H1 (cell line): ENCODE measurements around the gene FGF4. TPM values are rescaled to one million over a fixed set of nuclear protein-coding genes. Genes with fewer than 3 reads are reported as not detected.

Experiments
- CTCF ChIA-PET: fragments of 300-600 bp; sonication (Branson Sonifier 250); formaldehyde crosslinking; loops from one replicate; lab custom pipeline; 2021; ENCODE audit not compliant: partially characterized antibody; lab: Charles Lee
- POLR2A ChIA-PET: fragments of 300-600 bp; sonication (Branson Sonifier 250); formaldehyde crosslinking; loops from one replicate; lab custom pipeline; 2021; ENCODE audit warnings: inconsistent platforms; ENCODE audit not compliant: partially characterized antibody; lab: Charles Lee
- DNase-seq, 2 experiments: peaks; one replicate each; pipeline versions ENCODE4 v3.0.0 to v3.0.0-alpha.2; 2010 to 2022; ENCODE audit warnings: low spot score in 2 of 2, low read depth in 1 of 2, mixed read lengths in 1 of 2
- FAIRE-seq: peaks from 2 replicates; lab custom pipeline; 2011; peaks lifted over from hg19 to GRCh38; lab: Jason Lieb, UNC
- H2AFZ ChIP-seq: 2 replicates; pipeline ENCODE4 v1.8.1; 2012; ENCODE audit warnings: low read length, inconsistent platforms
- H2AK5ac ChIP-seq: 2 replicates; pipeline ENCODE4 v1.6.1; 2013; ENCODE audit warnings: low read depth, low read length
- H2BK120ac ChIP-seq: replicated peaks from 2 replicates; pipeline ENCODE3; 2013; ENCODE audit warnings: low read depth, low read length, inconsistent platforms
- H2BK12ac ChIP-seq: 2 replicates; pipeline ENCODE4 v1.6.1; 2013; ENCODE audit warnings: low read depth, low read length
- H2BK15ac ChIP-seq: 2 replicates; pipeline ENCODE4 v1.6.1; 2013; ENCODE audit warnings: low read length
- H2BK20ac ChIP-seq: 2 replicates; pipeline ENCODE4 v1.6.1; 2013; ENCODE audit warnings: low read length
- H2BK5ac ChIP-seq: 2 replicates; pipeline ENCODE4 v1.6.1; 2013; ENCODE audit warnings: low read depth, low read length
- H3K14ac ChIP-seq: 2 replicates; pipeline ENCODE4 v1.6.1; 2013; ENCODE audit warnings: inconsistent platforms; ENCODE audit not compliant: insufficient read length
- H3K18ac ChIP-seq: 2 replicates; pipeline ENCODE4 v1.6.1; 2013; ENCODE audit warnings: low read length; ENCODE audit errors: extremely low read depth
- H3K23ac ChIP-seq: 2 replicates; pipeline ENCODE4 v1.6.1; 2013; ENCODE audit warnings: inconsistent platforms; ENCODE audit not compliant: insufficient read length
- H3K23me2 ChIP-seq: 2 replicates; pipeline ENCODE4 v1.6.1; 2013; ENCODE audit warnings: low read depth, low read length
- H3K27ac ChIP-seq: 2 replicates; pipeline ENCODE4 v1.6.1; 2011; ENCODE audit warnings: low read depth, low read length, inconsistent platforms
- H3K27me3 ChIP-seq, 4 experiments: replicated peaks in 1 of 4; 1 replicate in 1 of 4; 2 replicates in 3 of 4; pipeline versions ENCODE4 v1.6.1 to v1.8.1; 2011 to 2013; ENCODE audit warnings: low read length in 3 of 4, mild to moderate bottlenecking in 3 of 4, inconsistent platforms in 2 of 4, mixed read lengths in 2 of 4, moderate library complexity in 1 of 4; ENCODE audit not compliant: control insufficient read depth in 3 of 4, insufficient read depth in 3 of 4; ENCODE audit errors: extremely low read depth in 1 of 4
- H3K36me3 ChIP-seq, 4 experiments: 2 replicates each; pipeline versions ENCODE4 v1.6.1 to v1.8.1; 2011 to 2013; ENCODE audit warnings: mild to moderate bottlenecking in 4 of 4, low read length in 3 of 4, moderate library complexity in 2 of 4, control low read depth in 1 of 4, inconsistent platforms in 1 of 4; ENCODE audit not compliant: insufficient read depth in 4 of 4, control insufficient read depth in 2 of 4
- H3K4ac ChIP-seq: replicated peaks from 2 replicates; pipeline ENCODE3; 2013; ENCODE audit warnings: low read length, low read depth, mixed read lengths, inconsistent platforms; ENCODE audit not compliant: insufficient read length
- H3K4me1 ChIP-seq, 4 experiments: replicated peaks in 1 of 4; 1 replicate in 1 of 4; 2 replicates in 3 of 4; pipeline versions ENCODE4 v1.6.1 to v1.8.1; 2011 to 2013; ENCODE audit warnings: low read length in 3 of 4, inconsistent platforms in 2 of 4, mixed read lengths in 1 of 4; ENCODE audit not compliant: insufficient read depth in 4 of 4, control insufficient read depth in 3 of 4
- H3K4me2 ChIP-seq, 2 experiments: 2 replicates each; pipeline versions ENCODE4 v1.6.1 to v1.8.1; 2011 to 2013; ENCODE audit warnings: low read depth in 2 of 2, low read length in 2 of 2, control low read depth in 1 of 2, inconsistent platforms in 1 of 2, mild to moderate bottlenecking in 1 of 2; ENCODE audit not compliant: insufficient read depth in 1 of 2
- H3K4me3 ChIP-seq, 4 experiments: fragments of 200-600, 300-600 bp in 1 of 4; sonication (generic), shearing (Covaris generic), sonication (Bioruptor Twin) in 1 of 4; 2 replicates each; pipeline versions ENCODE4 v1.5.1 to v1.8.1; 2011 to 2016; ENCODE audit warnings: low read length in 4 of 4, low read depth in 3 of 4, control low read depth in 2 of 4, inconsistent platforms in 2 of 4, mild to moderate bottlenecking in 2 of 4, mixed read lengths in 1 of 4, moderate library complexity in 1 of 4; ENCODE audit not compliant: insufficient read depth in 2 of 4; ENCODE audit errors: extremely low read depth in 1 of 4
- H3K56ac ChIP-seq: replicated peaks from 2 replicates; pipeline ENCODE3; 2013; ENCODE audit warnings: low read depth, mild to moderate bottlenecking, mixed read lengths, low read length, inconsistent platforms; ENCODE audit not compliant: insufficient read length
- H3K79me1 ChIP-seq: 2 replicates; pipeline ENCODE4 v1.6.1; 2013; ENCODE audit warnings: low read depth, low read length, control low read depth
- H3K79me2 ChIP-seq, 2 experiments: 2 replicates each; pipeline versions ENCODE4 v1.6.1 to v1.8.1; 2012 to 2013; ENCODE audit warnings: low read length in 2 of 2, mild to moderate bottlenecking in 2 of 2, inconsistent platforms in 1 of 2; ENCODE audit not compliant: insufficient read depth in 2 of 2, control insufficient read depth in 1 of 2
- H3K9ac ChIP-seq, 4 experiments: replicated peaks in 1 of 4; 1 replicate in 1 of 4; 2 replicates in 3 of 4; pipeline versions ENCODE4 v1.6.1 to v1.8.1; 2011 to 2013; ENCODE audit warnings: low read depth in 3 of 4, low read length in 3 of 4, control low read depth in 2 of 4, mild to moderate bottlenecking in 2 of 4, moderate library complexity in 2 of 4, inconsistent platforms in 1 of 4; ENCODE audit errors: extremely low read depth in 1 of 4
- H3K9me3 ChIP-seq, 2 experiments: 2 replicates each; pipeline versions ENCODE4 v1.6.1 to v1.8.1; 2012 to 2013; ENCODE audit warnings: mild to moderate bottlenecking in 2 of 2, moderate library complexity in 2 of 2, control low read depth in 1 of 2, inconsistent platforms in 1 of 2, low read depth in 1 of 2, low read length in 1 of 2, mixed read lengths in 1 of 2; ENCODE audit not compliant: insufficient read depth in 2 of 2
- H4K20me1 ChIP-seq, 2 experiments: replicated peaks in 1 of 2; 2 replicates each; pipeline versions ENCODE3 to v1.8.1; 2011 to 2013; ENCODE audit warnings: inconsistent platforms in 2 of 2, low read length in 2 of 2, mild to moderate bottlenecking in 1 of 2; ENCODE audit not compliant: insufficient read depth in 2 of 2, control insufficient read depth in 1 of 2
- H4K5ac ChIP-seq: 2 replicates; pipeline ENCODE4 v1.6.1; 2013; ENCODE audit warnings: low read length, low read depth, mixed read lengths, inconsistent platforms; ENCODE audit not compliant: insufficient read length
- H4K8ac ChIP-seq: 2 replicates; pipeline ENCODE4 v1.8.0; 2013; ENCODE audit warnings: mild to moderate bottlenecking, moderate library complexity, low read length, inconsistent platforms; ENCODE audit not compliant: insufficient read depth; ENCODE audit errors: extremely low read depth
- H4K91ac ChIP-seq: replicated peaks from 2 replicates; pipeline ENCODE3; 2013; ENCODE audit warnings: low read length, mixed read lengths, inconsistent platforms; ENCODE audit not compliant: insufficient read length
- HDAC2 ChIP-seq, 2 experiments: fragments of 300-600 bp in 1 of 2; sonication (generic) in 1 of 2; IDR thresholded peaks; 2 replicates each; pipeline ENCODE4 v1.6.1; 2011 to 2012; ENCODE audit warnings: low read depth in 2 of 2, low read length in 2 of 2, mild to moderate bottlenecking in 2 of 2, moderate library complexity in 2 of 2, borderline replicate concordance in 1 of 2, inconsistent platforms in 1 of 2
- WGBS, 2 experiments: shearing (Covaris generic) in 1 of 2; methylation state at CpG; one replicate each; pipeline versions ENCODE4 v1.1.6 to v1.1.7; 2013 to 2015; ENCODE audit warnings: low lambda C conversion rate in 2 of 2, mixed read lengths in 2 of 2, inconsistent platforms in 1 of 2, low coverage in 1 of 2, missing lambda C conversion rate in 1 of 2; ENCODE audit not compliant: insufficient replicate concordance in 2 of 2, insufficient coverage in 1 of 2, insufficient read length in 1 of 2; ENCODE audit errors: extremely low coverage in 1 of 2, missing lambda C conversion rate in 1 of 2; 5-methylcytosine and 5-hydroxymethylcytosine counted together
- polyA plus RNA-seq, 7 experiments: library from polyadenylated mRNA; depleted of rRNA in 3 of 7; stranded (reverse) in 5 of 7; unstranded in 2 of 7; fragments of >200 nt in 5 of 7; fragments of 200-250 nt in 2 of 7; gene quantifications; 1 replicate in 5 of 7; 2 replicates in 1 of 7; 4 replicates in 1 of 7; pipeline versions ENCODE4 v1.2.1 to v1.2.3, GENCODE V29; 2011 to 2013; ENCODE audit warnings: missing spikeins in 2 of 7, mixed read lengths in 2 of 7
- total RNA-seq: library from RNA; stranded (reverse); fragmentation: NEBNext Ultra II Directional; extraction: Animal tissue kit (Norgen Biotek cat#: 25700); gene quantifications from 2 replicates; pipeline ENCODE4 v1.2.1, GENCODE V29; 2021

FGF4 gene
- total and polyA plus RNA-seq, 2 of the 8 experiments (the other 6 are each of a cell fraction or from before 2014, with no cell fraction given) = 0.57 to 2.0 TPM

DNA sequence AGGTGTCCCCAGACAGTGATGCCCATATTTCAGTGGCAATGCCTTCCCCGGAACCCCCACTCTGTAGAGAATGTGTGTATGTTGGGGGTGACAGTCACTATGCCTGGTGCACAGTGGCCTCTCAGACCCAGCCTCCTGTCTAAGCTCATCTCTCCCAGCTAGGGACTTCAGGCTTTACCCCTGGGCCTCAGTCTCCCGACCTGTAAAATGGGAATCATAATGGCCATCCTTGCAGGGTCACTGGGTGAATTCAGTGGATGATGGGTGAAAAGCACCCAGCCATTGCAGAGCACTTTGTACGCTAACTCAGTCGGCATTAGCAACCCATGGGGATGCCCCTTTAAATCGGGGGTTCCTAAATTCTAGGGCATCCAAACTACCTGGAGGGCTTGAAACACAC, 25.1 kb upstream of the FGF4 start:
- no peak overlapping the region for H4K5ac ChIP-seq
- no peak overlapping the region for H3K27ac ChIP-seq
- H3K4me3 ChIP-seq = no peak overlapping the region
- peaks cover 4 to 5% of the 10 kb centered on the region in 2 experiments; a peak in 3 of 4 replicates for H3K9me3 ChIP-seq
- no peak overlapping the region for H2BK120ac ChIP-seq
- ChIA-PET CTCF (interaction anchor here (0.5 to 9.5 kb wide), 18 partner anchors 9 to 245 kb away, joined by 3 to 197 read pairs (median 6); partner anchors contain the start of gene FGF4), POLR2A (interaction anchor here (0.7 to 1.1 kb wide), 2 partner anchors 96 to 98 kb away, joined by 3 to 4 read pairs; no protein-coding TSS in a partner anchor)
- peaks cover 0 to 7% of the 10 kb centered on the region in 2 experiments for H4K20me1 ChIP-seq
- no peaks in the 10 kb centered on the region for H3K79me2 ChIP-seq
- no peak for TF ChIP-seq HDAC2 (IDR thresholded peaks at IDR 0.05; ENCODE audit: borderline replicate concordance in 1 of 2, low read depth in 2 of 2, low read length in 2 of 2)
- H4K8ac ChIP-seq = no peak overlapping the region
- no peak overlapping the region for H3K4me2 ChIP-seq
- H2BK15ac ChIP-seq = 0 out of 2 replicates have a peak overlapping the region, but pooled peaks have one; percentile 65
- no peak overlapping the region for H2BK5ac ChIP-seq
- no peak overlapping the region for H3K14ac ChIP-seq
- H3K56ac ChIP-seq = no peak overlapping the region
- WGBS, 2 experiments = 98% methylated on average over 5 of the region's 5 CpGs; no CpG with 5 or more reads in 1 of the 2 experiments
- no peak overlapping the region for H2BK12ac ChIP-seq
- DNase-seq (no peak), FAIRE-seq (no peak)
- H3K27me3 ChIP-seq = no peaks in the 10 kb centered on the region; a peak in 1 of 7 replicates
- peaks cover 0 to 5% (median 0%) of the 10 kb centered on the region in 4 experiments; a peak in 3 of 7 replicates for H3K4me1 ChIP-seq
- no peak overlapping the region for H2AK5ac ChIP-seq
- H2AFZ ChIP-seq = no peak overlapping the region
- no peaks in the 10 kb centered on the region for H3K36me3 ChIP-seq
- no peak overlapping the region; the same call in 1 of the 2 replicates for H2BK20ac ChIP-seq
- H3K18ac ChIP-seq = no peak overlapping the region
- no peak overlapping the region for H3K4ac ChIP-seq
- no peak overlapping the region for H3K23ac ChIP-seq
- H3K9ac ChIP-seq = no peak overlapping the region
- no peak overlapping the region for H4K91ac ChIP-seq
- H3K23me2 ChIP-seq = peaks cover 9% of the 10 kb centered on the region; the same call in 1 of the 2 replicates
- no peaks in the 10 kb centered on the region for H3K79me1 ChIP-seq
